ENCODE results near the gene GNB3.
A peak's percentile ranks its signal among the peaks of the same experiment; 100 is the strongest.
"Not testable (repeated sequence)": the region's sequence is repeated elsewhere in the genome, so short reads cannot be mapped to it uniquely, and the experiment has no call there.

Gene GNB3

DNA sequence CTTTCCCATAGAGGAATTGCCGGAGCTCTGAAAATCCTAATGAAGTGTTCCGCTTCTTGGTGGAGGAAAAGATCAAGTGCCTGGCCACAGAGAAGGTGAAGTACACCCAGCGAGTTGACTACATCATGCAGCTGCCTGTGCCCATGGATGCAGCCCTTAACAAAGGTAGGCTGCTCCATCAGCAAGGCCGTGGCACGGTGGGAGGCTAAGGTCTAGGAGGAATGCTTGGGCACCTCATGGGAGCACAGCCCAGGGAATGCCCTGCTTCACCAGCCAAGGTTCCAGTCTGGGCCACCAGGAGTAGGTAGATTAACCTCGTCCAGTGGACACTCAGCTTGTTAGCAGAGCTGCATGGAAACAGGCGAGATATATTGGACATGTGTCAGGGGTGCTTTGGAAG, 20.2 kb downstream of the GNB3 start:
- no peak for DNase-seq (ENCODE audit: low read depth in 2 of 2)

DNA sequence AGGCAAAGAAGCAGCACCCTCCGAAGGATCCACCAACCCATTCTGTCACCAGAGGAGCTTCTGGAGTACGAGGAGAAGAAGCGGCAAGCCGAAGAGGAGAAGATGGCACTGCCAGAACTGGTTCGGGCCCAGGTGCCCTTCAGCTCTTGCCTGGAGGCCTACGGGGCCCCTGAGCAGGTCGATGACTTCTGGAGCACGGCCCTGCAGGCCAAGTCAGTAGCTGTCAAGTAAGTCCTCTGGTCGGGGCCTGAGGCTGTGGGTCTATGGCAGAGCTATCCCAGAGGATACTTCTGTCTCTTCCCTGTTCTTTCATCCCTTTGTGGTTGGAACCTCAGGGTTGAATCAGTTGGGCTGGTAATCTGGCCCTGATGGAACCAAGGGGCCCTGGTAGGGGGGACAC, 20.7 kb downstream of the GNB3 start:
- DNase-seq (ENCODE audit: low read depth in 2 of 2): no peak

DNA sequence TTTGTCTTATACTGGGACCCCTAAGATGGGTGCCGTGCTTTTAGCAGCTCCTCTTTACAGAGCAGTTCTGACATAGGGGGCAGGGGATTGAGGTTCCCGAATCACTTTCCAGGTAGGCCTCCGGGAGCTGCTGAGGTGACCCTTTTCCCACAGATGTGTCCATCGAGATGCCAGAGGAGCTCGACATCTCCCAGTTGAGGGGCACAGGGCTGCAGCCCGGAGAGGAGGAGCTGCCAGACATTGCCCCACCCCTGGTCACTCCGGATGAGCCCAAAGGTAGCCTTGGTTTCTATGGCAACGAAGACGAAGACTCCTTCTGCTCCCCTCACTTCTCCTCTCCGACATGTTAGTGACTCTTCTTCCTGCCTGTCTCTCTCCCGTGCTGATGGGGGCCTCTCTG, 22.3 kb downstream of the GNB3 start:
- DNase-seq (ENCODE audit: low read depth in 2 of 2): no peak

DNA sequence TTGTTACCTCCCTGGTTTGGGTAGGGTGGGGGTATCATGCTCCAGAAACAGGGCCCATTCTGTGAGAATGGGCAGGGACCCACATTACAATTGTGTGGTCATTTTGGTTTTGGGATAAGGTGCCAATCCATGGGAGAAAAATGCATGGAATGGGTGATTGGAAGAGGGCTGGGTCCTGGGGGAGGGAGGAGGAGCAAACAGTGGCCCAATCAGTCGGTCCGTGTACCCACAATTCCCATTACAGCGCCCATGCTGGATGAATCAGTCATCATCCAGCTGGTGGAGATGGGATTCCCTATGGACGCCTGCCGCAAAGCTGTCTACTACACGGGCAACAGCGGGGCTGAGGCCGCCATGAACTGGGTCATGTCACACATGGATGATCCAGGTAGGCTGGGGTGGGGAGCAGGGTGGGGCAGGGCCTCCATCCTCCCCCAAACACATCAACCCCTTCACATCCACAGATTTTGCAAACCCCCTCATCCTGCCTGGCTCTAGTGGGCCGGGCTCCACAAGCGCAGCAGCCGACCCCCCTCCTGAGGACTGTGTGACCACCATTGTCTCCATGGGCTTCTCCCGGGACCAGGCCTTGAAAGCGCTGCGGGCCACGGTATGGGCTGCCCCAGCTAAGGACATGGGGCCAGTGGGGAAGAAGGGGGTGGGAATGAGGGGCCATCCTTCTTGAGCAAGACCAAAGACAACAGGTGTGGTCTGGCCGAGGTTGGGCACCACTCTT, 23.0 kb downstream of the GNB3 start:
- DNase-seq (ENCODE audit: low read depth in 2 of 2): no peak

GRCh38 chr12:6865307-6865706, 24.6 kb downstream of the GNB3 start:
- DNase-seq (ENCODE audit: low read depth in 2 of 2): not testable (repeated sequence)

DNA sequence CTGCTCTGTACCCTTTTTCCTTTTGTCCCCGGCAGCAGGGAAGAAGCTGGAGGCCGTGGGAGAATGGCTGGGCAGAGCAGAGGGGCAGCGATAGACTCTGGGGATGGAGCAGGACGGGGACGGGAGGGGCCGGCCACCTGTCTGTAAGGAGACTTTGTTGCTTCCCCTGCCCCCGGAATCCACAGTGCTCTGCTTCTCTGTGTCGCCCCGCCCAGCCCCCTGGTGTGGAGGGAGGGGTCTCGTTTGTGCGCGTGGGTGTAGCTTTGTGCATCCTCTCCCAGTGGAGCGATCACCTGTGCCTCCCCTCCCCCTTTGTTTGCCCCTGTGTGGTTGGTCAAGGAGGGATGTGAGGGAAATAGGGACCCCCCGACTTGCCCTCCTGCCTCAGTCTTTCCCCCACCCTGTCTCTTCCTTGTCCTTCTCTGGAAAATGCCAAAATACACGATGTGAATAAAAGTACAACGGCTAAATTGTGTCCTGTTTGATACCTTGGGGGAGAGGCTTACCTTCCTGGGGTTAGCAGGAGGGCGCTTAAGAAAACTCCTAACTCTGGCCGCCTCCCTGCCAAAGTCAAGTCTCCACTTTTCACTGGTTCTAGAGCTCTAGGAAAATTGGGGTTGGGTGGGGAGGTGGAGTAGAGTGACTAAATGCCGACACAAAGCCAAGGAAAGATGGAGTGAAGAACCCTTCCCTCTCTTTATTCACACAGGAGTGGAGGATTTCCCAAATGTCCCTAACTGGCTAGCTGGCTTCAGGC, 25.6 kb downstream of the GNB3 start:
- no peak for DNase-seq (ENCODE audit: low read depth in 2 of 2)

- DNase-seq (ENCODE audit: low read depth in 2 of 2): no peak
Measured at GRCh38 chr12:6866920-6867412, 26.2 kb downstream of the GNB3 start.

- peak; percentile 66 to 78 for DNase-seq (ENCODE audit: low read depth in 2 of 2)
Measured at GRCh38 chr12:6867413-6868210, 26.9 kb downstream of the GNB3 start, which contains the start of gene TPI1. TSS of gene TPI1 (plus strand) at chr12:6867531. CDS start at chr12:6867567, 36 bp downstream.

- DNase-seq (ENCODE audit: low read depth in 2 of 2): no peak
Measured at GRCh38 chr12:6868211-6869048, 27.7 kb downstream of the GNB3 start.

DNA sequence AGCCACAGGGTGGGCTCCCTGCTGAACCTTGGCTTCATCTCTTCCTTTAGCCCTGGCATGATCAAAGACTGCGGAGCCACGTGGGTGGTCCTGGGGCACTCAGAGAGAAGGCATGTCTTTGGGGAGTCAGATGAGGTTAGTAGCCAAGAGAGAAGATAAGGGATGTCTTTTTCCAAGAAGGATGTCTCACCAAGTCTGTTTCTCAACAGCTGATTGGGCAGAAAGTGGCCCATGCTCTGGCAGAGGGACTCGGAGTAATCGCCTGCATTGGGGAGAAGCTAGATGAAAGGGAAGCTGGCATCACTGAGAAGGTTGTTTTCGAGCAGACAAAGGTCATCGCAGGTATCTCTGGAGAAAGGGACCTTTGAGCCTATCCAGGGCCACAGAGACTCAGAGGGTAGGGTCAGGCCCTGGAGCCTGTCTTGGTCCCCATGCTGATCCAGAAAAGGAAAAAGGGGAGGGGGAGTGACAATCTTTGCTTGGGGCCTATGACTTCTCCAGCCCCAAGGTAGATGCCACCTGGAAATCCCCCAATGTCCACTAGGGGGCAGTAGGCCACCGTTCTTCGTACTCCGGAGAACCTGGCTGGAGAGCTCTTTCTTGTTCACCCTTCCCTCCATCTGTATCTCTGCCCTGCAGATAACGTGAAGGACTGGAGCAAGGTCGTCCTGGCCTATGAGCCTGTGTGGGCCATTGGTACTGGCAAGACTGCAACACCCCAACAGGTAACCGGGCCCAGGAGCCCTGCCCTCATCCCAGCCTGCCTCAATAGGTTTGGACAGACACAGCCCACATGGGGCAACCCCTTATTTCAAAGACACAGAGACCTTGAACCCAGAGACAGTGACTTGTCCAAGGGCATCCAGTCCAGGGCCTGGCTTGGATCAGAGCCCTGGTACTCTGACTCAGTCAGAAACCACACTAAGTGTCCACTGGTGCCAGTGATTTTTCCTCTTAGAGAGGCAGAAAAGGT, 28.6 kb downstream of the GNB3 start:
- peak; percentile 68 to 77 for DNase-seq (ENCODE audit: low read depth in 2 of 2)

GRCh38 chr12:6870304-6870703, 29.6 kb downstream of the GNB3 start:
- DNase-seq (ENCODE audit: low read depth in 2 of 2): not testable (repeated sequence)

DNA sequence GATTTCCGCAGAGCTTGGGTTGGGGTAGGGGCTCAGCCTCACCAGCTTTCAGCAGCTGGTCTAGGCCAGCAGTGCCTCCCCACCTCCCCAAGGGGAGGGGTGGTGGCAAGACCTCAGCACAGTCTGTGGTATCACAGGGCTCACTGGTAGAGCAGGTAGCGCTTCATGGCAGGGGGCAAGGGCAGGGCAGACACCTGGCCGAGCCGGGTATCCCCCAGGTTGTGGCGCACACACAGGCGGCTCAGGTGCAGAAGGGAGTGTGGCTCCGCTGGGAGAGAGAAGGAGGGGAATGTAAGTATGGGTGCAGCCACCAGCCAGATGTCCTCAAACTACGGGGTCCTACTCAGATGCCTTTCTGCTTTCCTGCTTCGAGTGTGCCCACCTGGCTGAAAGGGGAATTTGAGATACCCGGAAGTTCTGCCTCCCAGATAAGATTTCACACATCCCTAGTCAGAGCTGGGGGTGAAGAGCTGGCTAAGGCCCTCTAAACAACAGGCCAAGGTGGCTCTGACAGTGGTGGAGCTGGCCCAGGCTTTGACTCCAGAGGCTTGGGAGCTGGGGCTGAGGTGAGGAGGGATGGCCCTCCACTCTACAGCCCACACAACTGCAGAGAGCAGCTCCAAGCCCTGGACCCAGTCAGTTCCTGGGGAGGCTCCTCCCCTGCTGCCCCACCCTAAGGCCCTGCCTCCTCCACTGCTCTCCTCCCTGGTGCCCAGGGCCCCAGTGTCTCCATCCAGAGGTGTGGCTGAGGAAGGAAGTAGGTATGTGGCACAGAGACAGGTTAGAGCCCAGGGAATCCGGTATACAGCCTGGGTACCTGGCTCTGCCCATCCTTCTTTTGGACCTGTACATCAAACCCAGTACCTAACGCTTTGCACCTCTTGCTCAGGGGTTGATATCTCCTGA, 30.6 kb downstream of the GNB3 start:
- DNase-seq (ENCODE audit: low read depth in 2 of 2): peak in 1 of 2 donors; percentile 41

DNA sequence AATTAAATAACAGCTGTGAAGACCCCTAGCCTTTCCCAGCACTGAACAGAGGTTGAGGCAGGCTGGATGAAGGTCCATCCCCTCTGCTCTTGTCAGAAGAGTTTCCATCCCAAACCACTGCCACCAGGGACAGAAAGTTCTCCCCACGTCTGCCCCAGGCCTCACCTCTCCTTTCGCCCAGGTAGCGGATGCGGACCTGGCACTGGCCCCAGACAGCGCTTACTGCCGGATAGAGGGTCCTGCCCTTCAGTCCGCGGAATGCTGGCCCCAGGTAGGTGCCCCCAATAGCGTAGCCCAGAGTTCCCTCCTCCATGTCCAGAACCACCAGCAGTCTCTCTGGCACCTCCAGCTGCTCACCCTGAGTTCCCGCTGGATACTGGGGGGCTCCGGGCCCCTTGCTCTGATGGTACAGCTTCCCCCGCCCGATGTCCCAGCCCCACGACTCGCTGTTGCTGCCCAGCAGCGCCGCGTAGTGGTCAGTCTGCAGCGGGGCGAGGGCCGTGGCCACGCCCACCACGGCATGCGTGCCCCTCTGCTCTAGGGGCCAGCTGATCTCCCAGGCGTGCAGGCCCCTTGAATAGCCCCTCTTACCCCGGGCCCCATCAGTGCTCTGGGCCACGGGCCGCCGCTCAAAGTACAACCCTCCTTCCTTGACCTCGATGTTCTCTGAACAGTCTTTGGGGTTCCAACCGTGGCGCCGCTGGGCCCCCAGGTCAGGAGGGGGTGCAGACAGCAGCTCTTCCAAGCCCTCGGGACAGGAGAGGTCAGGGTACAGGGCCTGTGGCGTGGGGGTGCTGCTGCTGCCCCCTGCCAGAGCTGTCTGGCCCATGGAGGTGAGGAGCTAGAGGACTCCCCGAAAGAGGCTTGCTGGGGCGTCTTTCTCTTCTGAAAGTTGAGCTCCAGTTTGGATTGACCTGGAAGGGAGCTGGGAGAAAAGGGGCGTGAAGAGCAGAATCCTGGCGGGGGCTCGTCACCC, 31.6 kb downstream of the GNB3 start:
- DNase-seq (ENCODE audit: low read depth in 2 of 2): peak; percentile 62 to 81

GRCh38 chr12:6873094-6874014, 32.6 kb downstream of the GNB3 start, which contains the start of gene SPSB2:
TSS of gene SPSB2 (minus strand) at chr12:6873303. CDS start at chr12:6872901, 402 bp downstream.
- peak; percentile 96 to 100 for DNase-seq (ENCODE audit: low read depth in 2 of 2)

DNA sequence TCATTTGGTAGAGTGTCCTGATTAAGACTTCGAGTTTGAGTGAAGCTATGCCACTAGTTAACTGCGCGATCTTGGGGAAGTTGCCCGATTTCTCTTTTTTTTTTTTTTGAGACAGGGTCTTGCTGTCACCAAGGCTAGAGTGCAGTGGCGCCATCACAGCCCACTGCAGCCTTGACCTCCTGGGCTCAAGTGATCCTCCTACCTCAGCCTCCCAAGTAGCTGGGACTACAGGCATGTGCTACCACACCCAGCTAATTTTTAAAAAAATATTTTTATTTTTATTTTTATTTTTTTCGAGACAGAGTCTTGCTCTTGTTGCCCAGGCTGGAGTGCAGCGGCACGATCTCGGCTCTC, 33.3 kb downstream of the GNB3 start:
- not testable (repeated sequence) for DNase-seq (ENCODE audit: low read depth in 2 of 2)

DNA sequence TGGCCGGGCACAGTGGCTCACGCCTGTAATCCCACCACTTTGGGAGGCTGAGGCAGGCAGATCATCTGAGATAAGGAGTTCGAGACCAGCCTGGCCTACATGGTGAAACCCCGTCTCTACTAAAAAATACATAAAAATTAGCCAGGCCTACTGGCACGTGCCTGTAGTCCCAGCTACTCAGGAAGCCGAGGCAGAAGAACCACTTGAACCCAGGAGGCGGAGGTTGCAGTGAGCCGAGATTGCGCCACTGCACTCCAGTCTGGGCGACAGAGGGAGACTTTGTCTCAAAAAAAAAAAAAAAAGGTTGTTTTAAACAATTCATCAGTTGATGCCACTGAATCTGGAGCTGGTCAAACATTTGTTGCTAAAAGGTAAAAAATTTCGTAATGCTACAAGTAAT, 39.1 kb downstream of the GNB3 start:
- DNase-seq (ENCODE audit: low read depth in 2 of 2): not testable (repeated sequence)

- DNase-seq (ENCODE audit: low read depth in 2 of 2): no peak
Measured at GRCh38 chr12:6883252-6883651, 42.5 kb downstream of the GNB3 start.

All from stimulated activated CD4-positive, alpha-beta T cell treated with anti-CD3 and anti-CD28 coated beads, Interleukin-15, amount 100 ng/mL, for 48 hours (primary cell).